Vagina (tissue), 2 donors: Measurements from ENCODE around the gene LAYN.

Source experiments
- CTCF ChIP-seq, 3 experiments: fragments of 450-650 bp in 2 of 3; fragments of 200-600 bp in 1 of 3; sonication (generic) in 1 of 3; IDR thresholded peaks; one replicate each; pipeline ENCODE4 v1.5.1; 2017 to 2019; ENCODE audit warnings: antibody characterized with exemption in 3 of 3, mild to moderate bottlenecking in 2 of 3, moderate library complexity in 2 of 3
- POLR2AphosphoS5 ChIP-seq, 2 donors: sonication (generic); formaldehyde crosslinking; IDR thresholded peaks; one replicate each; pipeline ENCODE4 v1.9.0; 2017; ENCODE audit warnings: antibody characterized with exemption in 2 of 2, mild to moderate bottlenecking in 2 of 2, low read depth in 1 of 2; ENCODE audit not compliant: insufficient read depth in 1 of 2

GRCh38 chr11:111582881-111583280 lies 42.4 kb downstream of the LAYN start:
- TF ChIP-seq CTCF (IDR thresholded peaks at IDR 0.05) = no peak
- no peak for TF ChIP-seq POLR2AphosphoS5 (IDR thresholded peaks at IDR 0.05; ENCODE audit: insufficient read depth in 1 of 2, low read depth in 1 of 2)
